ENCODE measurements around the gene SLIT3.
A peak's percentile ranks its signal among the peaks of the same experiment; 100 is the strongest.

Gene SLIT3

GRCh38 chr5:168920019-168920810, 380.7 kb downstream of the SLIT3 start:
- no peak for DNase-seq

- DNase-seq: no peak
Observed at GRCh38 chr5:168917947-168918600, 382.9 kb downstream of the SLIT3 start.

GRCh38 chr5:168916852-168917251, 384.1 kb downstream of the SLIT3 start:
- peak; percentile 33 for DNase-seq

GRCh38 chr5:168916266-168916665, 384.7 kb downstream of the SLIT3 start:
- DNase-seq: no peak

GRCh38 chr5:168914491-168914890, 386.4 kb downstream of the SLIT3 start:
- no peak for DNase-seq

- DNase-seq: no peak
Observed at GRCh38 chr5:168910874-168911273, 390.1 kb downstream of the SLIT3 start.

- DNase-seq: peak; percentile 74
Observed at GRCh38 chr5:168908207-168908606, 392.7 kb downstream of the SLIT3 start.

GRCh38 chr5:168903061-168903460, 397.9 kb downstream of the SLIT3 start:
- no peak for DNase-seq

GRCh38 chr5:168899673-168900072, 401.3 kb downstream of the SLIT3 start:
- DNase-seq: no peak

- DNase-seq: no peak
Observed at GRCh38 chr5:168899264-168899663, 401.7 kb downstream of the SLIT3 start.

- DNase-seq: no peak
Observed at GRCh38 chr5:168898247-168898911, 402.6 kb downstream of the SLIT3 start.

GRCh38 chr5:168897387-168898122, 403.4 kb downstream of the SLIT3 start:
- DNase-seq: no peak

- no peak for DNase-seq
Observed at GRCh38 chr5:168895295-168896071, 405.5 kb downstream of the SLIT3 start.

GRCh38 chr5:168893283-168893682, 407.7 kb downstream of the SLIT3 start:
- no peak for DNase-seq

GRCh38 chr5:168892618-168893186, 408.2 kb downstream of the SLIT3 start:
- DNase-seq: no peak

- DNase-seq: no peak
Observed at GRCh38 chr5:168890816-168891812, 409.8 kb downstream of the SLIT3 start.

GRCh38 chr5:168889039-168889438, 411.9 kb downstream of the SLIT3 start:
- DNase-seq: no peak

- DNase-seq: no peak
Observed at GRCh38 chr5:168887931-168888330, 413.0 kb downstream of the SLIT3 start.

GRCh38 chr5:168886157-168886556, 414.8 kb downstream of the SLIT3 start:
- DNase-seq: no peak

All from fibroblast of skin of abdomen (primary cell).